Measurements from ENCODE around the gene BMPER. TPM values are rescaled to one million over a fixed set of nuclear protein-coding genes. Genes with fewer than 3 reads are reported as not detected.

Gene BMPER
- total and polyA plus RNA-seq, 3 experiments from 2014 or later = not detected

- CTCF ChIA-PET = no interaction called here
- Mint-ChIP-seq H3K4me3 (no peak overlapping the region), H3K27me3 (no peaks in the 10 kb centered on the region), H3K9me3 (peaks cover under 1 to 4% (median 3%) of the 10 kb centered on the region in 5 donors), H3K36me3 (no peaks in the 10 kb centered on the region), H3K27ac (no peak overlapping the region), H3K4me1 (no peaks in the 10 kb centered on the region)
- no peak overlapping the region for H3K27ac ChIP-seq (ENCODE audit: low read depth, low read length)
- DNase-seq = no peak
- POLR2A ChIA-PET = no interaction called here
- H3K9me3 ChIP-seq (ENCODE audit: low read length) = no peaks in the 10 kb centered on the region
- H3K36me3 ChIP-seq (ENCODE audit: insufficient read depth, low read length) = no peaks in the 10 kb centered on the region
- no peaks in the 10 kb centered on the region for H3K27me3 ChIP-seq (ENCODE audit: insufficient read depth, low read length, poor library complexity, severe bottlenecking)
- no peaks in the 10 kb centered on the region for H3K4me1 ChIP-seq (ENCODE audit: insufficient read depth, low read length)
- no peak overlapping the region for H3K4me3 ChIP-seq (ENCODE audit: low read length)
These were observed 230.6 kb downstream of the BMPER start for GRCh38 chr7:34135924-34136323.

GRCh38 chr7:34136698-34137097 is 231.4 kb downstream of the BMPER start:
- Histone ChIP-seq H3K9me3 (ENCODE audit: low read length) (no peaks in the 10 kb centered on the region), H3K27ac (ENCODE audit: low read depth, low read length) (no peak overlapping the region), H3K4me1 (ENCODE audit: insufficient read depth, low read length) (no peaks in the 10 kb centered on the region), H3K36me3 (ENCODE audit: insufficient read depth, low read length) (no peaks in the 10 kb centered on the region), H3K4me3 (ENCODE audit: low read length) (no peak overlapping the region), H3K27me3 (ENCODE audit: insufficient read depth, low read length, poor library complexity, severe bottlenecking) (no peaks in the 10 kb centered on the region)
- Mint-ChIP-seq H3K4me1 (no peaks in the 10 kb centered on the region), H3K27ac (no peak overlapping the region), H3K36me3 (no peaks in the 10 kb centered on the region), H3K4me3 (no peak overlapping the region), H3K27me3 (no peaks in the 10 kb centered on the region), H3K9me3 (peaks cover 0 to 4% (median 3%) of the 10 kb centered on the region in 5 donors)
- no peak for DNase-seq
- ChIA-PET CTCF (no interaction called here), POLR2A (no interaction called here)

GRCh38 chr7:34137176-34137575 is 231.8 kb downstream of the BMPER start:
- no peak overlapping the region for H3K27ac ChIP-seq (ENCODE audit: low read depth, low read length)
- ChIA-PET CTCF (no interaction called here), POLR2A (no interaction called here)
- Mint-ChIP-seq H3K9me3 (peaks cover 0 to 7% (median 2%) of the 10 kb centered on the region in 5 donors), H3K4me1 (no peaks in the 10 kb centered on the region), H3K4me3 (no peak overlapping the region), H3K27me3 (no peaks in the 10 kb centered on the region), H3K27ac (no peak overlapping the region), H3K36me3 (no peaks in the 10 kb centered on the region)
- DNase-seq = no peak
- H3K4me3 ChIP-seq (ENCODE audit: low read length) = no peak overlapping the region
- H3K9me3 ChIP-seq (ENCODE audit: low read length) = no peaks in the 10 kb centered on the region
- no peaks in the 10 kb centered on the region for H3K4me1 ChIP-seq (ENCODE audit: insufficient read depth, low read length)
- no peaks in the 10 kb centered on the region for H3K36me3 ChIP-seq (ENCODE audit: insufficient read depth, low read length)
- no peaks in the 10 kb centered on the region for H3K27me3 ChIP-seq (ENCODE audit: insufficient read depth, low read length, poor library complexity, severe bottlenecking)

- no peaks in the 10 kb centered on the region for H3K36me3 ChIP-seq (ENCODE audit: insufficient read depth, low read length)
- Mint-ChIP-seq H3K27me3 (no peaks in the 10 kb centered on the region), H3K4me1 (no peaks in the 10 kb centered on the region), H3K36me3 (no peaks in the 10 kb centered on the region), H3K4me3 (no peak overlapping the region), H3K27ac (no peak overlapping the region), H3K9me3 (peaks cover 0 to 4% (median 2%) of the 10 kb centered on the region in 5 donors)
- H3K27ac ChIP-seq (ENCODE audit: low read depth, low read length) = no peak overlapping the region
- ChIA-PET CTCF (no interaction called here), POLR2A (no interaction called here)
- H3K4me1 ChIP-seq (ENCODE audit: insufficient read depth, low read length) = no peaks in the 10 kb centered on the region
- H3K9me3 ChIP-seq (ENCODE audit: low read length) = no peaks in the 10 kb centered on the region
- no peak overlapping the region for H3K4me3 ChIP-seq (ENCODE audit: low read length)
- no peak for DNase-seq
- no peaks in the 10 kb centered on the region for H3K27me3 ChIP-seq (ENCODE audit: insufficient read depth, low read length, poor library complexity, severe bottlenecking)
These were observed 233.1 kb downstream of the BMPER start for GRCh38 chr7:34138483-34138882.

GRCh38 chr7:34139086-34139485 is 233.7 kb downstream of the BMPER start:
- Histone ChIP-seq H3K27me3 (ENCODE audit: insufficient read depth, low read length, poor library complexity, severe bottlenecking) (no peaks in the 10 kb centered on the region), H3K9me3 (ENCODE audit: low read length) (no peaks in the 10 kb centered on the region), H3K4me3 (ENCODE audit: low read length) (no peak overlapping the region), H3K36me3 (ENCODE audit: insufficient read depth, low read length) (no peaks in the 10 kb centered on the region), H3K27ac (ENCODE audit: low read depth, low read length) (no peak overlapping the region), H3K4me1 (ENCODE audit: insufficient read depth, low read length) (no peaks in the 10 kb centered on the region)
- POLR2A ChIA-PET = no interaction called here
- no peaks in the 10 kb centered on the region for H3K27me3 Mint-ChIP-seq
- no peaks in the 10 kb centered on the region for H3K36me3 Mint-ChIP-seq
- peaks cover 0 to 6% (median 2%) of the 10 kb centered on the region in 5 donors for H3K9me3 Mint-ChIP-seq
- DNase-seq = no peak
- no peak overlapping the region for H3K4me3 Mint-ChIP-seq
- no peak overlapping the region for H3K27ac Mint-ChIP-seq
- CTCF ChIA-PET = no interaction called here
- H3K4me1 Mint-ChIP-seq = no peaks in the 10 kb centered on the region

GRCh38 chr7:34140066-34140465 is 234.7 kb downstream of the BMPER start:
- H3K9me3 Mint-ChIP-seq = peaks cover 0 to 6% (median 1%) of the 10 kb centered on the region in 5 donors
- H3K27ac ChIP-seq (ENCODE audit: low read depth, low read length) = no peak overlapping the region
- POLR2A ChIA-PET = no interaction called here
- no peaks in the 10 kb centered on the region for H3K36me3 ChIP-seq (ENCODE audit: insufficient read depth, low read length)
- H3K9me3 ChIP-seq (ENCODE audit: low read length) = no peaks in the 10 kb centered on the region
- no peaks in the 10 kb centered on the region for H3K4me1 Mint-ChIP-seq
- H3K27me3 Mint-ChIP-seq = no peaks in the 10 kb centered on the region
- H3K4me3 Mint-ChIP-seq = no peak overlapping the region
- no peaks in the 10 kb centered on the region for H3K4me1 ChIP-seq (ENCODE audit: insufficient read depth, low read length)
- H3K27me3 ChIP-seq (ENCODE audit: insufficient read depth, low read length, poor library complexity, severe bottlenecking) = no peaks in the 10 kb centered on the region
- no peak for DNase-seq
- no peak overlapping the region for H3K4me3 ChIP-seq (ENCODE audit: low read length)
- CTCF ChIA-PET = no interaction called here
- H3K27ac Mint-ChIP-seq = no peak overlapping the region
- H3K36me3 Mint-ChIP-seq = no peaks in the 10 kb centered on the region

GRCh38 chr7:34143402-34143801 is 238.1 kb downstream of the BMPER start:
- no peak overlapping the region for H3K27ac Mint-ChIP-seq
- no peaks in the 10 kb centered on the region for H3K4me1 ChIP-seq (ENCODE audit: insufficient read depth, low read length)
- no peaks in the 10 kb centered on the region for H3K4me1 Mint-ChIP-seq
- CTCF ChIA-PET = no interaction called here
- H3K27me3 Mint-ChIP-seq = no peaks in the 10 kb centered on the region
- no peaks in the 10 kb centered on the region for H3K27me3 ChIP-seq (ENCODE audit: insufficient read depth, low read length, poor library complexity, severe bottlenecking)
- POLR2A ChIA-PET = no interaction called here
- H3K9me3 ChIP-seq (ENCODE audit: low read length) = no peaks in the 10 kb centered on the region
- no peak for DNase-seq
- H3K27ac ChIP-seq (ENCODE audit: low read depth, low read length) = no peak overlapping the region
- H3K36me3 ChIP-seq (ENCODE audit: insufficient read depth, low read length) = no peaks in the 10 kb centered on the region
- H3K9me3 Mint-ChIP-seq = peaks cover 0 to 6% (median 1%) of the 10 kb centered on the region in 5 donors
- no peaks in the 10 kb centered on the region for H3K36me3 Mint-ChIP-seq
- no peak overlapping the region for H3K4me3 ChIP-seq (ENCODE audit: low read length)
- H3K4me3 Mint-ChIP-seq = no peak overlapping the region

- Mint-ChIP-seq H3K27me3 (no peaks in the 10 kb centered on the region), H3K27ac (no peak overlapping the region), H3K9me3 (peaks cover 0 to 6% (median 1%) of the 10 kb centered on the region in 5 donors), H3K36me3 (no peaks in the 10 kb centered on the region), H3K4me1 (no peaks in the 10 kb centered on the region), H3K4me3 (no peak overlapping the region)
- Histone ChIP-seq H3K9me3 (ENCODE audit: low read length) (no peaks in the 10 kb centered on the region), H3K4me3 (ENCODE audit: low read length) (no peak overlapping the region), H3K27ac (ENCODE audit: low read depth, low read length) (no peak overlapping the region), H3K36me3 (ENCODE audit: insufficient read depth, low read length) (no peaks in the 10 kb centered on the region), H3K27me3 (ENCODE audit: insufficient read depth, low read length, poor library complexity, severe bottlenecking) (no peaks in the 10 kb centered on the region), H3K4me1 (ENCODE audit: insufficient read depth, low read length) (no peaks in the 10 kb centered on the region)
- CTCF ChIA-PET = no interaction called here
- POLR2A ChIA-PET = no interaction called here
- no peak for DNase-seq
These were observed 240.3 kb downstream of the BMPER start for GRCh38 chr7:34145603-34146002.

GRCh38 chr7:34153656-34154270 is 248.4 kb downstream of the BMPER start:
- Mint-ChIP-seq H3K27ac (no peak overlapping the region), H3K4me1 (no peaks in the 10 kb centered on the region), H3K9me3 (peaks cover 0 to 3% (median 2%) of the 10 kb centered on the region in 5 donors), H3K27me3 (no peaks in the 10 kb centered on the region), H3K4me3 (no peak overlapping the region), H3K36me3 (no peaks in the 10 kb centered on the region)
- Histone ChIP-seq H3K27ac (ENCODE audit: low read depth, low read length) (no peak overlapping the region), H3K9me3 (ENCODE audit: low read length) (no peaks in the 10 kb centered on the region), H3K27me3 (ENCODE audit: insufficient read depth, low read length, poor library complexity, severe bottlenecking) (no peaks in the 10 kb centered on the region), H3K4me3 (ENCODE audit: low read length) (no peak overlapping the region), H3K36me3 (ENCODE audit: insufficient read depth, low read length) (no peaks in the 10 kb centered on the region), H3K4me1 (ENCODE audit: insufficient read depth, low read length) (no peaks in the 10 kb centered on the region)
- DNase-seq = no peak
- ChIA-PET POLR2A (no interaction called here), CTCF (no interaction called here)
